GM12892 (cell line): ENCODE results near the gene SDCCAG8. TPM values are rescaled to one million over a fixed set of nuclear protein-coding genes. Genes with fewer than 3 reads are reported as not detected.
"Not testable (repeated sequence)": the region's sequence is repeated elsewhere in the genome, so short reads cannot be mapped to it uniquely, and the experiment has no call there.

Experiments used
- DNase-seq: peaks from one replicate; pipeline ENCODE4 v3.0.0; 2011; ENCODE audit not compliant: insufficient read length
- FAIRE-seq: peaks from 2 replicates; lab custom pipeline; 2011; peaks lifted over from hg19 to GRCh38; lab: Jason Lieb, UNC
- POLR2A ChIP-seq: IDR thresholded peaks from 2 replicates; pipeline ENCODE4 v1.6.1; 2011; ENCODE audit warnings: low read depth, low read length, control low read depth
- POLR2AphosphoS5 ChIP-seq: IDR thresholded peaks from 2 replicates; pipeline ENCODE4 v1.6.1; 2011; ENCODE audit warnings: low read depth, low read length, control low read depth
- TAF1 ChIP-seq: IDR thresholded peaks from 2 replicates; pipeline ENCODE4 v1.6.1; 2011; ENCODE audit warnings: low read depth, mild to moderate bottlenecking, control low read depth, low read length, borderline replicate concordance
- polyA plus RNA-seq: library from polyadenylated mRNA; unstranded; fragments of >200 nt; gene quantifications from one replicate; pipeline ENCODE4 v1.2.1, GENCODE V29; 2012; ENCODE audit warnings: missing spikeins, inconsistent platforms; ENCODE audit not compliant: missing spikeins

SDCCAG8 gene
- polyA plus RNA-seq, result 21.1 TPM

DNA sequence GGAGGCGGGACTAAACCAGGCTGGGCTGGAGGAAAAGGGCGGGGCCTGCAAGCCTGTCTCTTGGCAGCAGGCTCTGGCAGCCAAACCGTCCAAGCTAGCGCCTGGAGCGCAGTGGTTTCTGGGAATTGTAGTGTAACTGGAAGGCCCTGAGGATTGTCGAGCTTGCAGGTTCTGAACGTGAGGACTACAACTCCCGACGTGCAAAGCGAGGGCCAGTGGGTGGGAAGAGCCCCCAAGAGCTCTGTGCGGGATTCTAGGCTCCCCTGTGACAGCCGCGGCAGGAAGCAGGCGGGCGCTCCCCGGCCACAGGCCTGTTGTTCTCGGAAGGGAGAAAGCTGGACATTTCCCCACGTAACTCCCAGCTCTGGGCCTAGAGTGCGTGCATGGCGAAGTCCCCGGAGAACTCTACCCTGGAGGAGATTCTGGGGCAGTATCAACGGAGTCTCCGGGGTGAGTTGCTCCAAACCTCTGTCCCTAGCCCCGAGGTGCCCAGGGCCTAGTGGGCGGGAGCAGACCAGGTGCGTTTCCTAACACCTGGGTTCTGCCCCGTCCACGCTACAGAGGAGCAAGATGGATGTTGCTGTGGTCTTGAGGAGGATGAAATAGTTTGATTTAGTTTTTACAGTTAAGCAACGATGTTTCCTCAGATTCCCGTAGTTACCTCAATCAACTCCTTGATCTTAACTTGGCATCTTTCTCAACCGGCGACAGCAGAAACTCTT lies at the start of gene SDCCAG8:
SDCCAG8 (plus strand) TSS at position 251 of the 722 bp plus-strand sequence; CDS start at position 384, 133 bp downstream.
- TF ChIP-seq POLR2AphosphoS5 (peak; percentile 68; the same call in 1 of the 2 replicates), POLR2A (peak; percentile 83), TAF1 (no peak)
- DNase-seq, result peak; percentile 71
- FAIRE-seq, result no peak

DNA sequence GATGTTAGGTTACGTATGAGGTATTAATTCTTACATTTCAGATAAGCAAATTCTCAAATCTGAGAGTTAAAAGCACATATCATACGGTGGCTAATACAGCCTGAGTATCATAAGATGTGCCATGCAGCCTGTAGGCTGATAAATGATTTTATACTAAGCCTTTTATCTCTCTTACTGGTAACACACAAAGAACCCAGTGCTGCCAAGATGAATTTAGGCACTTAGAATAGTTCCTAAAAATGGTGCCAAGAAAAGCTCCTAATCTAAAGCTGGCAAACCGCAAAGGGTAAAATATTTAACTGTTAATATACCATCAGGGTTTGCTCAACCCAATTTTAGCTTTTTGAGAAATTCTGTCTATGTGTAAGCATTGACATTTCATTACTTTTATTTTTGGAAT lies 43.9 kb upstream of the SDCCAG8 start:
- not testable (repeated sequence) for FAIRE-seq, DNase-seq

DNA sequence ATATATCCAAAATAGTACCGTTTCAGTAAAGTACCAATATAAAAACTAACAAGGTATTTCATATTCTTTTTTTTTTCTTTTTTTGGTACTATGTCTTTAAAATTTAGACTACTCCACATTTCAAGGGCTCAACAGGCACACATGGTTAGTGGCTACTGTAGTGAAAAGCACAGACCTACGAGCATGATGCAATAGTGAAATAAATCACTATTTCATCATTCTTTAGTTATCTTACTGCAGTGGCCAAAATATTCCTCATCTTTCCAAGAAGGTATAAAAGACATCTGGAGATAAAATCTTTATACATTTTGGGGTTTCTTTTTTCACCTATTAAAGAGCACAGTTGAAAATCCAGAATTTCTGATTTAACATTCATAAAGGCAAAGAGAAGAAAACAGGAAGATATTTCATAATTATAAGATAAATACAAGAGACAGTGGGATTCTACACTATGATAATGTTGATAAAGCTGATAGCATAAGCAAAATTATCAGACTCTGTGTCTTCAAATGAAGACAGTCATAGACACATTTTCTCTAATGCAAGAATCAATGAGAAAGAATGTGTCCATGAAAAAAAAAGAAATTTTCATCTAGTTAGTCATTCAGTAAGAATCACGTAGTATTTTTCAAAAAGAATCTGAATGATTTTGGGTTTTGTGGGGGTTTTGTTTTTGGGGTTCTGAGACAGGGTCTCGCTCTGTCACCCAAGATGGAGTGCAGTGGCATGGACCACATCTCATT lies 42.6 kb upstream of the SDCCAG8 start:
- DNase-seq, result no peak
- TF ChIP-seq TAF1, result no peak
- TF ChIP-seq POLR2AphosphoS5, result no peak
- TF ChIP-seq POLR2A, result no peak
- no peak for FAIRE-seq

DNA sequence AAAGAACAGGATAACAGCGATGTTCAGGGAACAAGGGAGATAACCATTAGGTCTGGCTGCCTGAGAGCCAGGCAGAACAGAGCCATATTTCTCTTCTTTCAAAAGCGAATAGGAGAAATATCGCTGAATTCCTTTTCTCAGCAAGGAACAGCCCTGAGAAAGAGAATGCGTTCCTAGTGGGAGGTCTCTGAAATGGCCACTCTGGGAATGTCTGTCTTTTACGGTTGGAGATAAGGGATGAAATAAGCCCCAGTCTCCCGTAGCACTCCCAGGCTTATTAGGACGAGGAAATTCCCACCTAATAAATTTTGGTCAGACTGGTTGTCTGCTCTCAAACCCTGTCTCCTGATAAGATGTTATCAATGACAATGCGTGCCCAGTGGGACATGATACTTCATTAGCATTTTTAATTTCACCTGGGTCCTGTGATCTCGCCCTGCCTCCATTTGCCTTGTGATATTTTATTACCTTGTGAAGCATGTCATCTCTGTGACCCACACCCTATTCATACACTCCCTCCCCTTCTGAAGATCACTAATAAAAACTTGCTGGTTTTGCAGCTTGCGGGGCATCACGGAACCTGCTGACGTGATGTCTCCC lies 40.5 kb upstream of the SDCCAG8 start:
- FAIRE-seq, DNase-seq: not testable (repeated sequence)

DNA sequence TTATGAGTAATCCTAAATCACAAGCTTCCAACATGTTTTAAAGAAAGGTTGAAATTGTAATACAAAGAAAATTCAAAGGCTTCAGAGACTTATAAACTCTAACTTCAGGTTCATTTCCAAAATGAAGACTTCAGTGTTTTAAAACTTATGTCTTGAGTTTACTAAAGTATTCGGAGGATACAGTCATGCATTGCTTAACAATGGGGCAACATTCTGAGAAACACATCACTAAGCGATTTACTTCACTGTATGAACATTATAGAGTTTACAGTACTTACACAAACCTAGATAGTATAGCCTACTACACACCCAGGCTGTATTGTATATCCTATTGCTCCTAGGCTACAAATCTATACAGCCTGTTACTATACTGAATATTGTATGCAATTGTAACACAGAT lies 39.1 kb upstream of the SDCCAG8 start:
- TF ChIP-seq POLR2A, result no peak
- no peak for TF ChIP-seq POLR2AphosphoS5
- TF ChIP-seq TAF1, result no peak
- DNase-seq (no peak), FAIRE-seq (no peak)

DNA sequence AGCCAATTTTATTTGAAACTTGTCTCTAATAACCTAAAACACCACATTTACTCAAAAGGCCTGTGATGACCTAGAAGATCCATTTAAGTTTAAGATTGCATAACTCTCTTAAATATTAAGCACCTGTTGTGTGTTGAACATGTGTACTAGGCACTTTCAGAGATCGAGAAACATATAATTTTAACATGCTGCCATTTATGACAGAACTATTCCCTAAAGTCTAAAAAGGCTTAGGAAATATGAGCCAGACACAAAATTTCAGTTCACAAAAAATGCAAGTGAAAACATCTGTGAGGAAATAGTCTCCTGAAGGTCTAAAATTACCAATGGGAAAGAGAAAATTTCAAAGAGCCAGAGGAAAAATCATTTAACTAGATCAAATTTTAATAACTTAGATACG lies 38.5 kb upstream of the SDCCAG8 start:
- no peak for TF ChIP-seq TAF1
- no peak for TF ChIP-seq POLR2A
- TF ChIP-seq POLR2AphosphoS5, result no peak
- FAIRE-seq (no peak), DNase-seq (no peak)

DNA sequence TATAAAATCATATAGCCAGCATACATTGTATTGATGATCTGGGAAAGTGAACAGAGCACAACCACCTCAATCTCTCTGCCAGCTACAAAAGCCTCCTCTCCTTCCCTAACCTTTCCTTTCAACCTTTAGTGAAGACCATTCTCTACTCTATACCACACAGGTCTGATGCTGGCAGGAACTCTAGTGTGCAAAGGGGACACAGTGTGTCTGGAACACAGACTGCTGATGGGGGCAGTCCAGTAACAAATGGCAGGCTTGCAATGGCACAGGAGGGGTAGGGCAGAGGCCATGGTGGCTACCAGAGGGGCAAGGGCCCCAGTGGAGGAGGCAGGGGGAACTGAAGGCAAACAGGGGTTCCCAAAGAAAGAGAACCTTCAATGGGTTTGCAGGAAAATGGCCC lies 37.8 kb upstream of the SDCCAG8 start:
- FAIRE-seq (no peak), DNase-seq (no peak)
- TF ChIP-seq TAF1, result no peak
- TF ChIP-seq POLR2A, result no peak
- no peak for TF ChIP-seq POLR2AphosphoS5

DNA sequence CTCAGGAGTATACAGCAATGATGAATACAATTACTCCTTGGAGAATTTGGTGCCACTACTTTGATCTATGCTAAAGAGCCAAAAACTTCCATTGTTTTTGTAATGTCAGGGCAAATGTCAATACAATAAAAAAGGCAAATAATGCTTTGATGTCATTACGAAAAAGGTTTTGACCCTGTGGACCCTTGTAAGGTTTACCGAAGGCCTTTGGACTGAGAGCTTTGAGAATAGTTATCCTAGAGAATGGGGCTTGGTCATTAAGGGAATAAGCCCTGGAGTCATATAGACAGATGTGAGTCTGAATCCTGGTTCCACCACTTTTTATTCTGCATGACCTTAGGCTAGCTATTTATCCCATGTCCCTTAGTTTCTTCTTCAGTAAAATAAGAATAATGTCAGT lies 28.2 kb upstream of the SDCCAG8 start:
- FAIRE-seq, result no peak
- no peak for TF ChIP-seq POLR2AphosphoS5
- no peak for TF ChIP-seq POLR2A
- TF ChIP-seq TAF1, result no peak
- DNase-seq, result no peak

DNA sequence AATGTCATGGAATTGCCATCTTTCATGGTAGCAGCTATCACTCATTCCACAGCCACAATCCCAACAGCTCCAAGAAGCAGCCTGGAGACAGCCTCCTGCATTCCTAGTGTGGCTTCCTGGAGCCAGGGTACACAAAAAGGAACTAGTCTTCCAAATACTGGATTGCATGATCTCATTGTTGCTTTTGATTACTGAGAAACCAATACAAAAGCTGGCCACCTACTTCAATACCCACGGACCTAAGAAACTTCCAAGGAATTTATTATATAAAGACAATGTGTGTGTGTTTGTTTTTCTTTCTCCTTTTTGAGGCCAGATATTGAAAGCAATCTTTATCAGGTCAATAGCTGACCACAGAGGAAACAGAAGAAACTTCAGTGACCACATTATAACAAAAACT lies 26.3 kb upstream of the SDCCAG8 start:
- DNase-seq, result no peak
- no peak for TF ChIP-seq TAF1
- TF ChIP-seq POLR2AphosphoS5, result no peak
- TF ChIP-seq POLR2A, result no peak
- FAIRE-seq, result no peak

DNA sequence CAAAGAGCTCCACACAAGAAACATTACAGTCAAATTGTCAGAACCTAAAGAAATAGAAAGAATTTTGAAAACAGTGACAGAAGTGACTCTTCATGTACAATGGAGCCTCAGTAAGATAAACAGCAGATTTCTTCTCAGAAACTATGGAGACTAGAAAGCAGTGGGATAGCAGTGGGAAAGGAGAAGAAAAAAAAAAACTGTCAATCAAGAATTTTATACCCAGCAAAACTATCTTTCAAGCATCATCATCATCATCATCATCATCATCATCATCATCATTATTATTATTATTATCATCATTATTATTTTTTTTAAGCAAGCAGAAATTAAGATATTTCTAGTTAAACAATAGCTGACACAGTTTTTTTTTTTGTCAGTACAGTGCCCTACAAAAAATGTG lies 24.9 kb upstream of the SDCCAG8 start:
- FAIRE-seq, result no peak
- TF ChIP-seq POLR2A, result no peak
- TF ChIP-seq POLR2AphosphoS5, result no peak
- TF ChIP-seq TAF1, result no peak
- no peak for DNase-seq

DNA sequence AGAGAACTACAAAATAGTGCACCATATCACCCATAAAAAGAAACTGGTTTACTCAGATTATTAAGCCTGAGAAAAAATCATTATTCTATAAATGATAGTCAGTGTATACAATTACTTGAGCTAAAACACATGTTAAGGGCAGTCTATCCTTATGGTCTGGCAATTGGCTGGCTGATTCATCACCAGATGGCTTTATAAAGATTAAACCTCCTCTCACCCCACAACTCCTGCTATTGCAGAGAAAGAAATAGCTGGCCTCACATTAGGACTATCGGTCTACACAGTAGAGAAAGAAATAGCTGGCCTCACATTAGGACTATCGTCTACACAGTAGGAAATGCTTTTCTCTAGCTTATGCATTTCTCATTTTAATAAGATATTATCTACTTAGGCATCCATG lies 21.9 kb upstream of the SDCCAG8 start:
- TF ChIP-seq POLR2A (no peak), TAF1 (no peak), POLR2AphosphoS5 (no peak)
- FAIRE-seq (no peak), DNase-seq (no peak)

DNA sequence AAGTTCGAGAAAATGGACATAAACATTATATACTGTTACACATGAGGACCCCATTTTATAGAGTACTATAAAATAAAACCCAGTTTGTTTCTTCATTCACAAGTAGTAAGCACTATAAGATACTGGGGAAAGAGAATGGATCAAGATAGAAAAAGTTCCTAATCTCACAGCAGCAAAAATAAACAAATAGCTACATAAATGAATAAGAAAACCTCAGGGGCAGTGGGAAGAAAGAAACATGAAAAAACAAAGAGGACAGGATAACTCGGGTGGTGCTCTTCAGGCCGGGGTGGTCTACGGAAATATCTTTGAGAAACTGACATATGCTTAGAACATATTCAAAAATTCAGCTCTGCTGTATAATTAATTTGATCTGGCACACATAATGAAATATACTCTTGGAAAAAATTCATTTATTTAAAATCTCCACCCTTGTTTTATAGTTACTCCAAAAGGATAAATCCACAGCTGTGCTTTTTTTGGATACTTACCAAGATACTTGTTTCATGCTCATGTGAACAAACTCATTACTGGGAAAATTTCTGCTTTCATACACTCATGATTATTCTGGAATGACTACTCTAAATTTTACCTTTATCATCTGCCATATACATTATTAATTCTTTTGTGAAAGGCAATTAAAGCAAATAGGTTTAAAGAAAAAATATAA lies 20.7 kb upstream of the SDCCAG8 start:
- FAIRE-seq (no peak), DNase-seq (no peak)

More for the DNA sequence above, 20.7 kb upstream of the SDCCAG8 start:
- no peak for TF ChIP-seq POLR2AphosphoS5
